Type B pancreatic cell (in vitro differentiated cells): ENCODE results near the gene GNAZ. TPM values are rescaled to one million over a fixed set of nuclear protein-coding genes. Genes with fewer than 3 reads are reported as not detected.
A peak's percentile ranks its signal among the peaks of the same experiment; 100 is the strongest.

Source experiments
- DNase-seq: peaks from one replicate; pipeline ENCODE4 v3.0.0; 2021; ENCODE audit warnings: mixed read lengths; ENCODE audit not compliant: unreplicated experiment; ENCODE audit errors: extremely low spot score
- H3K27ac Mint-ChIP-seq: 2 replicates; pipeline ENCODE4 v1.8.0; 2021; ENCODE audit warnings: mild to moderate bottlenecking, mixed read lengths
- H3K27me3 Mint-ChIP-seq: 2 replicates; pipeline ENCODE4 v1.8.0; 2021; ENCODE audit warnings: mixed read lengths
- H3K36me3 Mint-ChIP-seq: 2 replicates; pipeline ENCODE4 v1.8.0; 2021; ENCODE audit warnings: mixed read lengths
- H3K4me1 Mint-ChIP-seq: one replicate; pipeline ENCODE4 v1.8.0; 2021; ENCODE audit warnings: mixed read lengths; ENCODE audit not compliant: unreplicated experiment
- H3K4me3 Mint-ChIP-seq: 2 replicates; pipeline ENCODE4 v1.8.0; 2021; ENCODE audit warnings: mild to moderate bottlenecking, mixed read lengths
- H3K9me3 Mint-ChIP-seq: 2 replicates; pipeline ENCODE4 v1.8.0; 2021; ENCODE audit warnings: mixed read lengths
- CTCF ChIP-seq: fragments of 200-600 bp; sonication (generic); conservative IDR thresholded peaks from 2 replicates; pipeline ENCODE4 v1.5.0; 2021; ENCODE audit warnings: antibody characterized with exemption, mild to moderate bottlenecking
- total RNA-seq: library from RNA; stranded (reverse); gene quantifications from 2 replicates; pipeline ENCODE4 v1.2.1, GENCODE V29; 2021; ENCODE audit warnings: low replicate concordance

GNAZ gene
- total RNA-seq, 1 donor from 2014 or later, result 14.4 TPM

GRCh38 chr22:23067691-23068090 lies 2.6 kb upstream of the GNAZ start:
- peaks cover 17% of the 10 kb centered on the region for H3K4me1 Mint-ChIP-seq
- H3K9me3 Mint-ChIP-seq, result no peaks in the 10 kb centered on the region
- H3K27me3 Mint-ChIP-seq, result peaks cover 18% of the 10 kb centered on the region
- DNase-seq, result no peak
- TF ChIP-seq CTCF, result no peak
- H3K4me3 Mint-ChIP-seq, result no peak overlapping the region
- no peaks in the 10 kb centered on the region for H3K36me3 Mint-ChIP-seq
- H3K27ac Mint-ChIP-seq, result no peak overlapping the region

GRCh38 chr22:23068096-23068831 lies 2.1 kb upstream of the GNAZ start:
- Mint-ChIP-seq H3K27me3 (peaks cover 18% of the 10 kb centered on the region), H3K27ac (no peak overlapping the region), H3K4me3 (no peak overlapping the region), H3K4me1 (peaks cover 17% of the 10 kb centered on the region), H3K36me3 (no peaks in the 10 kb centered on the region), H3K9me3 (no peaks in the 10 kb centered on the region)
- DNase-seq, result no peak
- no peak for TF ChIP-seq CTCF

- peaks cover 18% of the 10 kb centered on the region for H3K27me3 Mint-ChIP-seq
- peaks cover 17% of the 10 kb centered on the region for H3K4me1 Mint-ChIP-seq
- H3K4me3 Mint-ChIP-seq, result peak overlapping the region; percentile 92
- peak; percentile 49 for DNase-seq
- H3K9me3 Mint-ChIP-seq, result no peaks in the 10 kb centered on the region
- H3K27ac Mint-ChIP-seq, result no peak overlapping the region
- TF ChIP-seq CTCF, result no peak
- H3K36me3 Mint-ChIP-seq, result no peaks in the 10 kb centered on the region
Observed at GRCh38 chr22:23068832-23069385, 1.4 kb upstream of the GNAZ start.

GRCh38 chr22:23069502-23070357 lies 589 bp upstream of the GNAZ start:
- DNase-seq, result peak; percentile 95
- Mint-ChIP-seq H3K27ac (peak overlapping the region; percentile 77), H3K9me3 (no peaks in the 10 kb centered on the region), H3K27me3 (peaks cover 18% of the 10 kb centered on the region), H3K4me1 (peaks cover 17% of the 10 kb centered on the region), H3K4me3 (peak overlapping the region; percentile 92), H3K36me3 (peaks cover 3% of the 10 kb centered on the region)
- no peak for TF ChIP-seq CTCF

- peaks cover 17% of the 10 kb centered on the region for H3K4me1 Mint-ChIP-seq
- peaks cover 3% of the 10 kb centered on the region for H3K36me3 Mint-ChIP-seq
- H3K4me3 Mint-ChIP-seq, result peak overlapping the region; percentile 86
- peaks cover 18% of the 10 kb centered on the region for H3K27me3 Mint-ChIP-seq
- no peak for DNase-seq
- no peak for TF ChIP-seq CTCF
- no peak overlapping the region for H3K27ac Mint-ChIP-seq
- H3K9me3 Mint-ChIP-seq, result no peaks in the 10 kb centered on the region
Observed at GRCh38 chr22:23071230-23072076, 1.1 kb downstream of the GNAZ start.
